GM06990 (cell line): ENCODE data around the gene PLCE1.

Source experiments
- DNase-seq: peaks from one replicate; pipeline ENCODE4 v3.0.0-alpha.2; 2011; ENCODE audit not compliant: insufficient read length; ENCODE audit errors: extremely low read depth
- H3K27me3 ChIP-seq: replicated peaks from 2 replicates; pipeline ENCODE4 v1.6.0; 2011; ENCODE audit warnings: low read length; ENCODE audit not compliant: control insufficient read depth, insufficient read depth
- H3K36me3 ChIP-seq: 2 replicates; pipeline ENCODE4 v1.5.1; 2011; ENCODE audit warnings: low read length; ENCODE audit not compliant: control insufficient read depth, insufficient read depth
- H3K4me3 ChIP-seq: replicated peaks from 2 replicates; pipeline ENCODE4 v1.5.1; 2011; ENCODE audit warnings: low read depth, mild to moderate bottlenecking, control low read depth, low read length
- CTCF ChIP-seq: IDR thresholded peaks from 2 replicates; pipeline ENCODE4 v1.5.1; 2011; ENCODE audit warnings: low read length, control low read depth, mild to moderate bottlenecking, inconsistent platforms; ENCODE audit not compliant: insufficient read depth, poor library complexity, severe bottlenecking

Gene PLCE1

DNA sequence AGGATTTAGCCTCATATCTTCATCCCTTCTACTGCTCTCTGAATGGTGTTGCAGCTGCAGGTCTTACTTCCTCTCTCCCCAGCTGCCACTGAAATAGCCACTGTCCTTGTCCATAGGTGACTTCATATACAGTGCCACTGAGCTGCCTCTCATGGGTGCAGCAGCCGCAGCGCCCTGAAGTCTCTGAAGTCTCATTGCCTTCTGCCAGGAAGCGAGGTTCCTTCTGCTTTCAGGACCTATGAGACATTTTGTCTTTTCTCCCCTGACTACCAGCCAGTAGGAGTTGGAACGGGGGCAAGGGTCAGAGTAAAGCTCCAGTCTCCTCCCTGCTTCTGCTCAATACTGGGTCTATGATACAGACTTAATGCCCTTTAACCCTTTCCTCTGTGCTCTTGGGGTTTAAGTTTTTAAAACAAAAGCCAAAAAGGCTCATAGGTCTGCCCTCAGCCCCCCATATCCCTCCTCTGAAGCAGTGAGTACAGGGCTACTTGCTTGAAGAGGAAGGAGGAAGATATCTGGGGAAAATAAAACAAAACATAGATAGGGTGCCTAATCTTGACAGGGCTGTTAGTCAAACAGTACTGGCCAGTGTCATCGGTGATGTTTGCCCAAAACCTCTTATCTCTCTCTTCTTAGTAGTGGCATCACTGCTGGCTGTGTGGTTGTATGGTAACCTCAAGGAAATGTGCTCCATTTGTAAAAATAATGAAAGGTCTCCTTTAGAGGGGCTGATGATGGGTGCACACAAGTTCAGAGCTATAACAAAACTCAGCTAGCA is 7.1 kb downstream of the PLCE1 start:
- Histone ChIP-seq H3K4me3 (no peak overlapping the region), H3K36me3 (no peaks in the 10 kb centered on the region), H3K27me3 (no peaks in the 10 kb centered on the region; the same call in 1 of the 2 replicates)
- DNase-seq: no peak
- TF ChIP-seq CTCF: no peak

GRCh38 chr10:94001416-94001810 is 7.7 kb downstream of the PLCE1 start:
- no peak for TF ChIP-seq CTCF
- Histone ChIP-seq H3K27me3 (no peaks in the 10 kb centered on the region; the same call in 1 of the 2 replicates), H3K4me3 (no peak overlapping the region), H3K36me3 (no peaks in the 10 kb centered on the region)
- no peak for DNase-seq

GRCh38 chr10:94002156-94002555 is 8.4 kb downstream of the PLCE1 start:
- H3K4me3 ChIP-seq: no peak overlapping the region
- no peaks in the 10 kb centered on the region for H3K36me3 ChIP-seq
- H3K27me3 ChIP-seq: no peaks in the 10 kb centered on the region; the same call in 1 of the 2 replicates
- no peak for TF ChIP-seq CTCF
- DNase-seq: no peak

GRCh38 chr10:94003488-94003887 is 9.8 kb downstream of the PLCE1 start:
- Histone ChIP-seq H3K4me3 (no peak overlapping the region), H3K36me3 (no peaks in the 10 kb centered on the region), H3K27me3 (no peaks in the 10 kb centered on the region; the same call in 1 of the 2 replicates)
- no peak for DNase-seq
- TF ChIP-seq CTCF: no peak

- Histone ChIP-seq H3K36me3 (no peaks in the 10 kb centered on the region), H3K4me3 (no peak overlapping the region), H3K27me3 (no peaks in the 10 kb centered on the region; the same call in 1 of the 2 replicates)
- TF ChIP-seq CTCF: no peak
- DNase-seq: no peak
These were observed 11.3 kb downstream of the PLCE1 start for GRCh38 chr10:94005050-94005449.
